Gastrocnemius medialis (tissue), 4 donors: Measurements from ENCODE around the gene BAHCC1. TPM values are rescaled to one million over a fixed set of nuclear protein-coding genes. Genes with fewer than 3 reads are reported as not detected.

Experiments used
- ATAC-seq, 2 donors: fragments of 150-250 bp; one replicate each; pipeline ENCODE4 v1.9.1; 2016
- DNase-seq, 2 donors: peaks; one replicate each; pipeline ENCODE4 v3.0.0-alpha.2; 2019
- H3K27ac ChIP-seq, 4 donors: fragments of 200-600 bp; sonication (generic); 1 replicate in 1 of 4; 2 replicates in 3 of 4; pipeline ENCODE4 v1.5.1; 2016 to 2018; ENCODE audit warnings: mild to moderate bottlenecking in 2 of 4, moderate library complexity in 1 of 4
- H3K27me3 ChIP-seq, 3 donors: fragments of 200-600 bp; sonication (generic) in 2 of 3; 1 replicate in 1 of 3; 2 replicates in 2 of 3; pipeline versions ENCODE4 v1.5.1 to v1.6.0; 2016 to 2019; ENCODE audit warnings: mild to moderate bottlenecking in 1 of 3, moderate library complexity in 1 of 3
- H3K36me3 ChIP-seq, 2 donors: fragments of 200-600 bp; sonication (generic) in 1 of 2; one replicate each; pipeline ENCODE4 v1.5.1; 2017 to 2018
- H3K4me1 ChIP-seq, 2 donors: fragments of 200-600 bp; sonication (generic) in 1 of 2; one replicate each; pipeline ENCODE4 v1.5.1; 2016 to 2017; ENCODE audit warnings: mild to moderate bottlenecking in 2 of 2
- H3K4me3 ChIP-seq, 4 donors: fragments of 200-600 bp; sonication (generic) in 3 of 4; 1 replicate in 1 of 4; 2 replicates in 3 of 4; pipeline ENCODE4 v1.5.1; 2016 to 2019; ENCODE audit warnings: mild to moderate bottlenecking in 2 of 4
- H3K9me3 ChIP-seq, 3 donors: fragments of 200-600 bp; sonication (generic) in 2 of 3; 1 replicate in 1 of 3; 2 replicates in 2 of 3; pipeline ENCODE4 v1.5.1; 2016 to 2019
- POLR2A ChIP-seq, 2 donors: fragments of 450-650 bp; IDR thresholded peaks; one replicate each; pipeline ENCODE4 v1.6.1; 2017; ENCODE audit warnings: antibody characterized with exemption in 2 of 2, mild to moderate bottlenecking in 2 of 2, moderate library complexity in 2 of 2
- in situ Hi-C, 4 donors: fragments of 200-750 bp; cut with MboI; loops; one replicate each; pipeline versions ENCODE4 v1.15.0 to v1.8.0; 2017; ENCODE audit warnings: low sequenced_read_pairs in 4 of 4
- intact Hi-C: fragments of 100-400 bp; cut with DNase I; formaldehyde crosslinking; loops from one replicate; pipeline ENCODE4 v1.15.1; 2023; ENCODE audit warnings: low total_unique reads
- total RNA-seq, 4 donors: library from RNA; depleted of rRNA; stranded (reverse); fragments of >200 nt; gene quantifications; one replicate each; pipeline versions ENCODE4 v1.1.0 to v1.2.3, GENCODE V29; 2016
- TF ChIP-seq, protein P1 (sequence below), 5 experiments: fragments of 450-650 bp in 3 of 5; fragments of 200-600 bp in 2 of 5; sonication (generic) in 2 of 5; IDR thresholded peaks in 4 of 5; conservative IDR thresholded peaks in 1 of 5; 1 replicate in 4 of 5; 2 replicates in 1 of 5; pipeline ENCODE4 v1.5.1; 2016 to 2019; ENCODE audit warnings: antibody characterized with exemption in 5 of 5, mild to moderate bottlenecking in 3 of 5, moderate library complexity in 3 of 5

BAHCC1 gene
- total RNA-seq, 4 donors from 2014 or later: 2.5 to 8.4 (median 5.8) TPM

- H3K4me3 ChIP-seq: peak overlapping the region; percentile 81 to 95 (median 89)
- peak overlapping the region; percentile 86 to 100 (median 96) for H3K27ac ChIP-seq
- H3K9me3 ChIP-seq: no peaks in the 10 kb centered on the region
- H3K36me3 ChIP-seq: peaks cover 0 to 30% of the 10 kb centered on the region in 2 donors
- no peak for ATAC-seq
- peaks cover 27 to 36% of the 10 kb centered on the region in 2 donors for H3K4me1 ChIP-seq
- in situ Hi-C loops: no loop called here
- no peak for DNase-seq
- H3K27me3 ChIP-seq: no peaks in the 10 kb centered on the region
- intact Hi-C loops: loop anchor here (5.0 kb wide), 1 partner anchor 41 kb away; the partner anchor contains the start of gene FAAP100
- TF ChIP-seq, protein P1, sequence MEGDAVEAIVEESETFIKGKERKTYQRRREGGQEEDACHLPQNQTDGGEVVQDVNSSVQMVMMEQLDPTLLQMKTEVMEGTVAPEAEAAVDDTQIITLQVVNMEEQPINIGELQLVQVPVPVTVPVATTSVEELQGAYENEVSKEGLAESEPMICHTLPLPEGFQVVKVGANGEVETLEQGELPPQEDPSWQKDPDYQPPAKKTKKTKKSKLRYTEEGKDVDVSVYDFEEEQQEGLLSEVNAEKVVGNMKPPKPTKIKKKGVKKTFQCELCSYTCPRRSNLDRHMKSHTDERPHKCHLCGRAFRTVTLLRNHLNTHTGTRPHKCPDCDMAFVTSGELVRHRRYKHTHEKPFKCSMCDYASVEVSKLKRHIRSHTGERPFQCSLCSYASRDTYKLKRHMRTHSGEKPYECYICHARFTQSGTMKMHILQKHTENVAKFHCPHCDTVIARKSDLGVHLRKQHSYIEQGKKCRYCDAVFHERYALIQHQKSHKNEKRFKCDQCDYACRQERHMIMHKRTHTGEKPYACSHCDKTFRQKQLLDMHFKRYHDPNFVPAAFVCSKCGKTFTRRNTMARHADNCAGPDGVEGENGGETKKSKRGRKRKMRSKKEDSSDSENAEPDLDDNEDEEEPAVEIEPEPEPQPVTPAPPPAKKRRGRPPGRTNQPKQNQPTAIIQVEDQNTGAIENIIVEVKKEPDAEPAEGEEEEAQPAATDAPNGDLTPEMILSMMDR (IDR thresholded peaks at IDR 0.05 in 4 of 5, conservative IDR thresholded peaks at IDR 0.05 in 1 of 5): no peak
- TF ChIP-seq POLR2A (IDR thresholded peaks at IDR 0.05): peak in 1 of 2 donors; percentile 6
Measured at GRCh38 chr17:81511554-81511803, 116.2 kb downstream of the BAHCC1 start.

DNA sequence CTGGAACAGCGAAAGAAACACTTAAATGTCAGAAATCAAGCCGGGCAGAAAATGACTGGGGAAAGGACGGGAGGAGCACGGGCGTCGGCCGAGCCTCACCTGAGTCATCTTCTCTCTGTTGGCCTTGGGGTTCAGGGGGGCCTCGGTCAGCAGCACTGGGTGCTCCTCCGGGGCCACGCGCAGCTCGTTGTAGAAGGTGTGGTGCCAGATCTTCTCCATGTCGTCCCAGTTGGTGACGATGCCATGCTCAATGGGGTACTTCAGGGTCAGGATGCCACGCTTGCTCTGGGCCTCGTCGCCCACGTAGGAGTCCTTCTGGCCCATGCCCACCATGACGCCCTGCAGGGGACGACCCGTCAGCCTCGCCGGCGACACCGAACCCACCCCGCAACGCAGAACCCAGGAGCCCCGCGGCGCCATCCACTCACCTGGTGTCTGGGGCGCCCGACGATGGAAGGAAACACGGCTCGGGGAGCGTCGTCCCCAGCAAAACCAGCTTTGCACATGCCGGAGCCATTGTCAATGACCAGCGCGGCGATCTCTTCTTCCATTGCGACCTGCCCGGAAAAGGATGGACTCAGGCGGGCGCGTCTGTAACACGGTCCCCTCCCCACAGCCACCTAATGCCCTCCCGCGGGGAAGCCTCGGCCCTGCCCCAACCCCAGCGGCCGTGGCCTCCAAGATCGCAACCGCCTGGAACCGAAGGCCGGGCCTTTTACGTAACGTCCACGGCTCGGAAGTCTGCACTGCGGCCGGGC, 116.7 kb downstream of the BAHCC1 start:
- intact Hi-C loops: loop anchor here (2.0 to 5.0 kb wide), 2 partner anchors 40 to 117 kb away; partner anchors contain the start of genes BAHCC1 and FAAP100
- Histone ChIP-seq H3K4me1 (peaks cover 30 to 39% of the 10 kb centered on the region in 2 donors), H3K9me3 (no peaks in the 10 kb centered on the region), H3K27ac (peak overlapping the region; percentile 86 to 100 (median 96)), H3K27me3 (no peaks in the 10 kb centered on the region), H3K4me3 (peak overlapping the region; percentile 81 to 95 (median 89)), H3K36me3 (peaks cover 0 to 30% of the 10 kb centered on the region in 2 donors)
- DNase-seq (no peak), ATAC-seq (no peak)
- TF ChIP-seq, protein P1 (IDR thresholded peaks at IDR 0.05 in 4 of 5, conservative IDR thresholded peaks at IDR 0.05 in 1 of 5): no peak
- TF ChIP-seq POLR2A (IDR thresholded peaks at IDR 0.05): peak in 1 of 2 donors; percentile 1
- in situ Hi-C loops: no loop called here

GRCh38 chr17:81512562-81513371, 117.5 kb downstream of the BAHCC1 start, which contains the start of gene ACTG1:
ACTG1 (minus strand) TSS chr17:81512799; CDS start chr17:81512354, 445 bp downstream.
- TF ChIP-seq POLR2A (IDR thresholded peaks at IDR 0.05): peak; percentile 96 to 98
- TF ChIP-seq, protein P1 (IDR thresholded peaks at IDR 0.05 in 4 of 5, conservative IDR thresholded peaks at IDR 0.05 in 1 of 5): no peak
- Histone ChIP-seq H3K9me3 (no peaks in the 10 kb centered on the region), H3K27me3 (no peaks in the 10 kb centered on the region), H3K27ac (peak within 1 kb of the TSS; percentile 91 to 100 (median 99)), H3K36me3 (peaks cover 0 to 30% of the 10 kb centered on the region in 2 donors), H3K4me1 (peaks cover 30 to 39% of the 10 kb centered on the region in 2 donors), H3K4me3 (peak within 1 kb of the TSS; percentile 81 to 95 (median 89))
- intact Hi-C loops (loop anchor here (2.0 to 5.0 kb wide), 2 partner anchors 40 to 118 kb away; partner anchors contain the start of genes BAHCC1 and FAAP100), in situ Hi-C loops (no loop called here)
- ATAC-seq (peak; percentile 72 to 73), DNase-seq (peak; percentile 89 to 94)

- peaks cover 0 to 30% of the 10 kb centered on the region in 2 donors for H3K36me3 ChIP-seq
- peaks cover 30 to 44% of the 10 kb centered on the region in 2 donors for H3K4me1 ChIP-seq
- H3K27ac ChIP-seq: peak overlapping the region; percentile 91 to 100 (median 99)
- ATAC-seq (peak; percentile 48 to 51), DNase-seq (peak; percentile 40 to 64)
- H3K4me3 ChIP-seq: peak overlapping the region; percentile 76 to 95 (median 86)
- peaks cover 0 to 2% (median 0%) of the 10 kb centered on the region in 3 donors for H3K27me3 ChIP-seq
- intact Hi-C loops (loop anchor here (2.0 to 5.0 kb wide), 2 partner anchors 39 to 119 kb away; partner anchors contain the start of genes BAHCC1 and FAAP100), in situ Hi-C loops (no loop called here)
- H3K9me3 ChIP-seq: no peaks in the 10 kb centered on the region
- TF ChIP-seq POLR2A (IDR thresholded peaks at IDR 0.05): no peak
- TF ChIP-seq, protein P1 (IDR thresholded peaks at IDR 0.05 in 4 of 5, conservative IDR thresholded peaks at IDR 0.05 in 1 of 5): no peak
Measured at GRCh38 chr17:81513372-81513752, 118.1 kb downstream of the BAHCC1 start.
